ENCODE data around the gene BUB1. TPM values are rescaled to one million over a fixed set of nuclear protein-coding genes. Genes with fewer than 3 reads are reported as not detected.

Gene BUB1
- total RNA-seq, 1 experiment from 2014 or later = 80.2 TPM

DNA sequence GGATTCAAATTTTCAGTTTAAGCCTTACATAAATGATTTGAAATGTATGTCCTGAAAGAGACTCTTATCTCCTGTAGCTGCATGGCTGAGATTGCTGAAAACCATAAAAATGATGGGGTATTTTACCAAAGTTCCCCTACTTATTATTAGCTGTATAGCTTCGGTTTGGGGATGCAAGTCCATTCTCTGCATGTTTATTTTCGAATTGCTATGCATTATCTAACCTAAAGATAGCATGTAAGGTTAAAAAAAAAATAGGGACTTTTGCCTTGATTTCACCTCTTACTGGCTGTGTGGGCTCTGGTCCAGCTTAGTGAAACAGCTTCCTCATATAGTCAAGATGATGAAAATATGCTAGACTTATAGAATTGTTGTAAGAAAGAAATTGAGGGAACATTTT lies 40.5 kb upstream of the BUB1 start:
- H3K27ac ChIP-seq (ENCODE audit: low read depth, low read length) = no peak overlapping the region
- peaks cover 0 to 5% of the 10 kb centered on the region in 2 experiments; a peak in 2 of 4 replicates for H3K4me1 ChIP-seq (ENCODE audit: control insufficient read depth in 1 of 2, insufficient read depth in 2 of 2, low read length in 2 of 2)
- no peak for TF ChIP-seq FOSL1 (IDR thresholded peaks at IDR 0.05; ENCODE audit: low read depth)
- TF ChIP-seq ELF1 (IDR thresholded peaks at IDR 0.05; ENCODE audit: borderline replicate concordance, low read depth) = no peak
- no peak for TF ChIP-seq JUND (IDR thresholded peaks at IDR 0.05)
- no peak for TF ChIP-seq SIN3A (IDR thresholded peaks at IDR 0.05; ENCODE audit: low read depth)
- no peak for TF ChIP-seq SP1 (IDR thresholded peaks at IDR 0.05; ENCODE audit: low read depth)
- TF ChIP-seq, protein P1, sequence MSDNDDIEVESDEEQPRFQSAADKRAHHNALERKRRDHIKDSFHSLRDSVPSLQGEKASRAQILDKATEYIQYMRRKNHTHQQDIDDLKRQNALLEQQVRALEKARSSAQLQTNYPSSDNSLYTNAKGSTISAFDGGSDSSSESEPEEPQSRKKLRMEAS (IDR thresholded peaks at IDR 0.05) = no peak
- TF ChIP-seq, protein P2, sequence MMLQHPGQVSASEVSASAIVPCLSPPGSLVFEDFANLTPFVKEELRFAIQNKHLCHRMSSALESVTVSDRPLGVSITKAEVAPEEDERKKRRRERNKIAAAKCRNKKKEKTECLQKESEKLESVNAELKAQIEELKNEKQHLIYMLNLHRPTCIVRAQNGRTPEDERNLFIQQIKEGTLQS (IDR thresholded peaks at IDR 0.05) = no peak
- TF ChIP-seq, protein P3, sequence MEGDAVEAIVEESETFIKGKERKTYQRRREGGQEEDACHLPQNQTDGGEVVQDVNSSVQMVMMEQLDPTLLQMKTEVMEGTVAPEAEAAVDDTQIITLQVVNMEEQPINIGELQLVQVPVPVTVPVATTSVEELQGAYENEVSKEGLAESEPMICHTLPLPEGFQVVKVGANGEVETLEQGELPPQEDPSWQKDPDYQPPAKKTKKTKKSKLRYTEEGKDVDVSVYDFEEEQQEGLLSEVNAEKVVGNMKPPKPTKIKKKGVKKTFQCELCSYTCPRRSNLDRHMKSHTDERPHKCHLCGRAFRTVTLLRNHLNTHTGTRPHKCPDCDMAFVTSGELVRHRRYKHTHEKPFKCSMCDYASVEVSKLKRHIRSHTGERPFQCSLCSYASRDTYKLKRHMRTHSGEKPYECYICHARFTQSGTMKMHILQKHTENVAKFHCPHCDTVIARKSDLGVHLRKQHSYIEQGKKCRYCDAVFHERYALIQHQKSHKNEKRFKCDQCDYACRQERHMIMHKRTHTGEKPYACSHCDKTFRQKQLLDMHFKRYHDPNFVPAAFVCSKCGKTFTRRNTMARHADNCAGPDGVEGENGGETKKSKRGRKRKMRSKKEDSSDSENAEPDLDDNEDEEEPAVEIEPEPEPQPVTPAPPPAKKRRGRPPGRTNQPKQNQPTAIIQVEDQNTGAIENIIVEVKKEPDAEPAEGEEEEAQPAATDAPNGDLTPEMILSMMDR (IDR thresholded peaks at IDR 0.05 in 2 of 3, conservative IDR thresholded peaks at IDR 0.05 in 1 of 3; ENCODE audit: borderline replicate concordance in 1 of 3, insufficient read depth in 1 of 3, low read depth in 2 of 3, low read length in 2 of 3) = no peak
- no peak for TF ChIP-seq RAD21 (IDR thresholded peaks at IDR 0.05; ENCODE audit: low read depth)
- TF ChIP-seq EZH2 (IDR thresholded peaks at IDR 0.05) = no peak
- no peak for TF ChIP-seq CEBPB (IDR thresholded peaks at IDR 0.05; ENCODE audit: low read depth)
- TF ChIP-seq YY1 (IDR thresholded peaks at IDR 0.05; ENCODE audit: extremely low read depth, insufficient replicate concordance, low read depth, low read length) = no peak
- no peak for TF ChIP-seq POLR2A (IDR thresholded peaks at IDR 0.05; ENCODE audit: borderline replicate concordance, extremely low read depth, insufficient read depth, insufficient read length)
- TF ChIP-seq, protein P4, sequence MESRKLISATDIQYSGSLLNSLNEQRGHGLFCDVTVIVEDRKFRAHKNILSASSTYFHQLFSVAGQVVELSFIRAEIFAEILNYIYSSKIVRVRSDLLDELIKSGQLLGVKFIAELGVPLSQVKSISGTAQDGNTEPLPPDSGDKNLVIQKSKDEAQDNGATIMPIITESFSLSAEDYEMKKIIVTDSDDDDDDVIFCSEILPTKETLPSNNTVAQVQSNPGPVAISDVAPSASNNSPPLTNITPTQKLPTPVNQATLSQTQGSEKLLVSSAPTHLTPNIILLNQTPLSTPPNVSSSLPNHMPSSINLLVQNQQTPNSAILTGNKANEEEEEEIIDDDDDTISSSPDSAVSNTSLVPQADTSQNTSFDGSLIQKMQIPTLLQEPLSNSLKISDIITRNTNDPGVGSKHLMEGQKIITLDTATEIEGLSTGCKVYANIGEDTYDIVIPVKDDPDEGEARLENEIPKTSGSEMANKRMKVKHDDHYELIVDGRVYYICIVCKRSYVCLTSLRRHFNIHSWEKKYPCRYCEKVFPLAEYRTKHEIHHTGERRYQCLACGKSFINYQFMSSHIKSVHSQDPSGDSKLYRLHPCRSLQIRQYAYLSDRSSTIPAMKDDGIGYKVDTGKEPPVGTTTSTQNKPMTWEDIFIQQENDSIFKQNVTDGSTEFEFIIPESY (IDR thresholded peaks at IDR 0.05; ENCODE audit: extremely low read depth, insufficient replicate concordance, low read length) = no peak
- no peak for TF ChIP-seq ZFX (IDR thresholded peaks at IDR 0.05)
- no peak for TF ChIP-seq SRF (IDR thresholded peaks at IDR 0.05; ENCODE audit: low read depth)
- TF ChIP-seq ZNF274 (IDR thresholded peaks at IDR 0.05; ENCODE audit: low read depth, low read length) = no peak
- intact Hi-C loops (cut with micrococcal nuclease) = no loop called here
- no peak overlapping the region for H3K4me2 ChIP-seq (ENCODE audit: low read length)
- H3K27me3 ChIP-seq (ENCODE audit: insufficient read depth, low read length) = no peaks in the 10 kb centered on the region
- ChIA-PET CTCF (no interaction called here), RAD21 (ENCODE audit: low non-redundant PET in 1 of 2, low total read pairs in 2 of 2, uncharacterized antibody in 2 of 2, unreplicated experiment in 2 of 2) (no interaction called here), POLR2A (no interaction called here)
- no peak overlapping the region for H2AFZ ChIP-seq (ENCODE audit: low read depth, low read length, poor library complexity, severe bottlenecking)
- H3K9ac ChIP-seq (ENCODE audit: low read length) = no peak overlapping the region
- no peaks in the 10 kb centered on the region for H3K9me2 ChIP-seq (ENCODE audit: insufficient read depth)
- H3K4me3 ChIP-seq (replicated peaks in 1 of 2; ENCODE audit: low read depth in 1 of 2, low read length in 2 of 2) = no peak overlapping the region
- no TSS peak for BruUV-seq (replicated peaks)
- ATAC-seq (no peak), DNase-seq (ENCODE audit: low read depth, low spot score) (no peak)
- H3K9me3 ChIP-seq (ENCODE audit: control insufficient read depth in 1 of 2, insufficient read depth in 1 of 2, low read depth in 1 of 2, low read length in 2 of 2) = no peaks in the 10 kb centered on the region
- H3K36me3 ChIP-seq (ENCODE audit: control insufficient read depth in 1 of 2, insufficient read depth in 2 of 2, low read length in 2 of 2) = no peaks in the 10 kb centered on the region
- no peaks in the 10 kb centered on the region for H4K20me1 ChIP-seq (ENCODE audit: insufficient read depth)
- no peaks in the 10 kb centered on the region for H3K79me2 ChIP-seq (ENCODE audit: insufficient read depth, low read length)
